Left ventricle myocardium inferior (tissue), 1 donor: ENCODE data around the gene MXD3. TPM values are rescaled to one million over a fixed set of nuclear protein-coding genes. Genes with fewer than 3 reads are reported as not detected.
"Not testable (repeated sequence)": the region's sequence is repeated elsewhere in the genome, so short reads cannot be mapped to it uniquely, and the experiment has no call there.

Source experiments
- DNase-seq: peaks from one replicate; pipeline ENCODE4 v3.0.0-alpha.2; 2020
- H3K27ac ChIP-seq: fragments of 200-600 bp; replicated peaks from 2 replicates; pipeline ENCODE4 v1.8.0; 2021
- H3K27me3 ChIP-seq: fragments of 200-600 bp; 2 replicates; pipeline ENCODE4 v1.8.0; 2021; ENCODE audit warnings: low read depth
- H3K36me3 ChIP-seq: fragments of 200-600 bp; 2 replicates; pipeline ENCODE4 v1.8.0; 2021
- H3K4me1 ChIP-seq: fragments of 200-600 bp; 2 replicates; pipeline ENCODE4 v1.8.0; 2021
- H3K4me3 ChIP-seq: fragments of 200-600 bp; 2 replicates; pipeline ENCODE4 v1.8.0; 2021; ENCODE audit warnings: mild to moderate bottlenecking, moderate library complexity
- H3K9me3 ChIP-seq: fragments of 200-600 bp; replicated peaks from 2 replicates; pipeline ENCODE4 v1.8.0; 2021
- CTCF ChIP-seq: fragments of 200-600 bp; IDR thresholded peaks from 2 replicates; pipeline ENCODE4 v1.8.0; 2021; ENCODE audit warnings: antibody characterized with exemption, mild to moderate bottlenecking, borderline replicate concordance
- intact Hi-C: fragments of 100-400 bp; cut with micrococcal nuclease; formaldehyde crosslinking; loops from one replicate; pipeline ENCODE4 v1.11.0; 2022
- long read RNA-seq: library from polyadenylated mRNA; unstranded; transcript quantifications from one replicate; pipeline ENCODE4 v2.0.0, GENCODE V29; 2021
- total RNA-seq: library from RNA; stranded (reverse); fragmentation: NEBNext Ultra II Directional; extraction: Animal tissue kit (Norgen Biotek cat#: 25700); gene quantifications from one replicate; pipeline ENCODE4 v1.2.1, GENCODE V29; 2021
- donor health status: DM: no; HTN: yes; CAD: no; lungs with severe emphysema.

Gene MXD3
- 2.3 TPM for total RNA-seq
- long read RNA-seq, partial matches to known transcripts, result 0 of 1 reads
- long read RNA-seq, other reads (novel, unspliced or antisense), result 0 of 1 reads

- peak; percentile 98 for DNase-seq
- Histone ChIP-seq H3K27me3 (no peaks in the 10 kb centered on the region), H3K4me3 (peak within 1 kb of the TSS; percentile 70), H3K9me3 (no peaks in the 10 kb centered on the region), H3K36me3 (peaks cover 4% of the 10 kb centered on the region), H3K27ac (no peak within 1 kb of the TSS), H3K4me1 (peaks cover 42% of the 10 kb centered on the region)
- TF ChIP-seq CTCF, result no peak
- intact Hi-C loops, result loop anchor here (10.0 kb wide), 1 partner anchor 143 kb away; no protein-coding TSS in a partner anchor
Observed at GRCh38 chr5:177311723-177312648, at the start of gene MXD3. TSS of gene MXD3 (minus strand) at chr5:177311898. CDS start at chr5:177311830, 68 bp downstream.

GRCh38 chr5:177360740-177361139 lies 49.0 kb upstream of the MXD3 start:
- H3K27ac ChIP-seq, intact Hi-C loops, H3K36me3 ChIP-seq, H3K9me3 ChIP-seq, H3K4me3 ChIP-seq, DNase-seq: not testable (repeated sequence)
- Histone ChIP-seq H3K4me1 (peaks cover 39% of the 10 kb centered on the region), H3K27me3 (peaks cover 11% of the 10 kb centered on the region)

- Histone ChIP-seq H3K27ac (no peak overlapping the region), H3K9me3 (no peaks in the 10 kb centered on the region), H3K27me3 (peaks cover 11% of the 10 kb centered on the region), H3K36me3 (no peaks in the 10 kb centered on the region), H3K4me3 (no peak overlapping the region), H3K4me1 (peaks cover 39% of the 10 kb centered on the region)
- intact Hi-C loops, result no loop called here
- DNase-seq, result no peak
- no peak for TF ChIP-seq CTCF
Observed at GRCh38 chr5:177359860-177360259, 48.2 kb upstream of the MXD3 start.

- DNase-seq, result no peak
- Histone ChIP-seq H3K27me3 (peaks cover 11% of the 10 kb centered on the region), H3K36me3 (no peaks in the 10 kb centered on the region), H3K4me3 (no peak overlapping the region), H3K9me3 (no peaks in the 10 kb centered on the region), H3K4me1 (peaks cover 39% of the 10 kb centered on the region), H3K27ac (no peak overlapping the region)
- intact Hi-C loops, result no loop called here
- no peak for TF ChIP-seq CTCF
Observed at GRCh38 chr5:177359451-177359851, 47.8 kb upstream of the MXD3 start.

- Histone ChIP-seq H3K9me3 (no peaks in the 10 kb centered on the region), H3K4me1 (peaks cover 34% of the 10 kb centered on the region), H3K4me3 (peak overlapping the region; percentile 45), H3K27ac (no peak overlapping the region), H3K36me3 (no peaks in the 10 kb centered on the region), H3K27me3 (peaks cover 11% of the 10 kb centered on the region)
- intact Hi-C loops, result no loop called here
- no peak for TF ChIP-seq CTCF
- no peak for DNase-seq
Observed at GRCh38 chr5:177358370-177358819, 46.7 kb upstream of the MXD3 start.
